HCT116 (cell line): ENCODE results near the gene BRAT1. TPM values are rescaled to one million over a fixed set of nuclear protein-coding genes. Genes with fewer than 3 reads are reported as not detected.

Source experiments
- ATAC-seq: fragments of 200-7000 bp; cut with Tn5 transposase; 2 replicates; pipeline ENCODE4 v1.9.1; 2020; ENCODE audit warnings: mild to moderate bottlenecking, moderate library complexity
- BruUV-seq: library from RNA; stranded (reverse); fragments of 400-500 nt; replicated peaks from 2 replicates; lab custom pipeline; 2021; lab: Mats Ljungman, UMichigan
- CTCF ChIA-PET: fragments of 300-600 bp; sonication (Branson Sonifier 250); formaldehyde crosslinking; loops from one replicate; lab custom pipeline; 2021; ENCODE audit warnings: antibody characterized with exemption; lab: Charles Lee
- POLR2A ChIA-PET: fragments of 300-600, 350-600 bp; sonication (Branson Sonifier 250); formaldehyde crosslinking; loops from one replicate; lab custom pipeline; 2021; ENCODE audit warnings: antibody characterized with exemption; lab: Charles Lee
- RAD21 ChIA-PET, 2 experiments: fragments of 300-600 bp; sonication (Branson Sonifier 250); formaldehyde crosslinking; loops; one replicate each; lab custom pipeline; 2023; ENCODE audit warnings: low total read pairs in 2 of 2; ENCODE audit not compliant: uncharacterized antibody in 2 of 2, unreplicated experiment in 2 of 2, low non-redundant PET in 1 of 2; lab: Charles Lee
- DNase-seq: peaks from one replicate; pipeline ENCODE4 v3.0.0-alpha.2; 2010; ENCODE audit warnings: low read depth, low spot score
- H2AFZ ChIP-seq: fragments of 200-600 bp; shearing (Covaris generic), sonication (generic); 2 replicates; pipeline ENCODE4 v1.6.1; 2017; ENCODE audit warnings: low read depth, mixed run types, mixed read lengths, antibody characterized with exemption, low read length; ENCODE audit not compliant: poor library complexity, severe bottlenecking
- H3K27ac ChIP-seq: 2 replicates; pipeline ENCODE4 v1.5.1; 2012; ENCODE audit warnings: low read depth, low read length
- H3K27me3 ChIP-seq: fragments of 200-600 bp; sonication (generic); 2 replicates; pipeline ENCODE4 v1.6.1; 2016; ENCODE audit warnings: mixed run types, low read length, mixed read lengths; ENCODE audit not compliant: insufficient read depth
- H3K36me3 ChIP-seq, 2 experiments: fragments of 200-500 bp in 1 of 2; fragments of 200-600 bp in 1 of 2; sonication (Bioruptor generic) in 1 of 2; sonication (generic) in 1 of 2; 2 replicates each; pipeline versions ENCODE4 v1.5.1 to v1.6.1; 2014 to 2016; ENCODE audit warnings: low read length in 2 of 2, inconsistent platforms in 1 of 2, mixed read lengths in 1 of 2, mixed run types in 1 of 2; ENCODE audit not compliant: insufficient read depth in 2 of 2, control insufficient read depth in 1 of 2
- H3K4me1 ChIP-seq, 2 experiments: fragments of 200-600 bp in 1 of 2; sonication (generic) in 1 of 2; 2 replicates each; pipeline versions ENCODE4 v1.5.1 to v1.6.1; 2012 to 2017; ENCODE audit warnings: low read length in 2 of 2, inconsistent platforms in 1 of 2, mild to moderate bottlenecking in 1 of 2, mixed read lengths in 1 of 2, mixed run types in 1 of 2, moderate library complexity in 1 of 2; ENCODE audit not compliant: insufficient read depth in 2 of 2, control insufficient read depth in 1 of 2
- H3K4me2 ChIP-seq: fragments of 200-600 bp; sonication (generic); 2 replicates; pipeline ENCODE4 v1.6.1; 2017; ENCODE audit warnings: mixed run types, low read length, mixed read lengths
- H3K4me3 ChIP-seq, 2 experiments: fragments of 200-600 bp in 1 of 2; sonication (generic) in 1 of 2; replicated peaks in 1 of 2; 2 replicates each; pipeline ENCODE4 v1.5.1; 2011 to 2016; ENCODE audit warnings: low read length in 2 of 2, control low read depth in 1 of 2, low read depth in 1 of 2, mild to moderate bottlenecking in 1 of 2, mixed read lengths in 1 of 2, mixed run types in 1 of 2
- H3K79me2 ChIP-seq: fragments of 200-600 bp; sonication (generic); 2 replicates; pipeline ENCODE4 v1.6.1; 2017; ENCODE audit warnings: mild to moderate bottlenecking, mixed run types, low read length, moderate library complexity, mixed read lengths; ENCODE audit not compliant: insufficient read depth
- H3K9ac ChIP-seq: fragments of 200-600 bp; sonication (generic); 2 replicates; pipeline ENCODE4 v1.6.1; 2016; ENCODE audit warnings: low read length, mixed read lengths
- H3K9me2 ChIP-seq: fragments of 200-600 bp; sonication (generic), shearing (Covaris generic); 2 replicates; pipeline ENCODE4 v1.6.1; 2017; ENCODE audit warnings: mixed run types, mild to moderate bottlenecking, moderate library complexity; ENCODE audit not compliant: insufficient read depth
- H3K9me3 ChIP-seq, 2 experiments: fragments of 200-500 bp in 1 of 2; fragments of 200-600 bp in 1 of 2; sonication (Bioruptor generic) in 1 of 2; sonication (generic) in 1 of 2; 2 replicates each; pipeline ENCODE4 v1.6.1; 2014 to 2017; ENCODE audit warnings: low read length in 2 of 2, mixed read lengths in 2 of 2, inconsistent platforms in 1 of 2, low read depth in 1 of 2, mild to moderate bottlenecking in 1 of 2, mixed run types in 1 of 2, moderate library complexity in 1 of 2; ENCODE audit not compliant: control insufficient read depth in 1 of 2, insufficient read depth in 1 of 2
- H4K20me1 ChIP-seq: fragments of 200-600 bp; sonication (generic), shearing (Covaris generic); 2 replicates; pipeline ENCODE4 v1.6.1; 2017; ENCODE audit warnings: mixed run types, mild to moderate bottlenecking, moderate library complexity; ENCODE audit not compliant: insufficient read depth
- CEBPB ChIP-seq: IDR thresholded peaks from 2 replicates; pipeline ENCODE4 v1.6.1; 2012; ENCODE audit warnings: low read depth
- EGR1 ChIP-seq: IDR thresholded peaks from 2 replicates; pipeline ENCODE4 v1.6.1; 2012; ENCODE audit warnings: low read depth
- ELF1 ChIP-seq: IDR thresholded peaks from 2 replicates; pipeline ENCODE4 v1.6.1; 2012; ENCODE audit warnings: low read depth, borderline replicate concordance
- EZH2 ChIP-seq: fragments of 200-600 bp; sonication (generic); IDR thresholded peaks from 2 replicates; pipeline ENCODE4 v1.6.1; 2017; ENCODE audit warnings: antibody characterized with exemption, mixed run types
- EZH2phosphoT487 ChIP-seq: fragments of 200-600 bp; IDR thresholded peaks from 2 replicates; pipeline ENCODE4 v1.6.1; 2018; ENCODE audit warnings: antibody characterized with exemption, borderline replicate concordance
- FOSL1 ChIP-seq: IDR thresholded peaks from 2 replicates; pipeline ENCODE4 v1.6.1; 2012; ENCODE audit warnings: low read depth
- POLR2AphosphoS5 ChIP-seq: IDR thresholded peaks from 2 replicates; pipeline ENCODE4 v1.6.1; 2011; ENCODE audit warnings: mild to moderate bottlenecking, low read depth, low read length, moderate library complexity
- REST ChIP-seq: IDR thresholded peaks from 2 replicates; pipeline ENCODE4 v1.6.1; 2012; ENCODE audit warnings: low read depth
- SIN3A ChIP-seq: IDR thresholded peaks from 2 replicates; pipeline ENCODE4 v1.6.1; 2012; ENCODE audit warnings: low read depth
- SRF ChIP-seq: IDR thresholded peaks from 2 replicates; pipeline ENCODE4 v1.6.1; 2012; ENCODE audit warnings: low read depth
- YY1 ChIP-seq: IDR thresholded peaks from 2 replicates; pipeline ENCODE4 v1.6.1; 2011; ENCODE audit warnings: low read length, low read depth, moderate library complexity, mild to moderate bottlenecking; ENCODE audit not compliant: insufficient replicate concordance; ENCODE audit errors: extremely low read depth
- ZBTB33 ChIP-seq: IDR thresholded peaks from 2 replicates; pipeline ENCODE4 v1.6.1; 2011; ENCODE audit warnings: mild to moderate bottlenecking, low read length, moderate library complexity; ENCODE audit not compliant: insufficient replicate concordance; ENCODE audit errors: extremely low read depth
- ZFX ChIP-seq: fragments of 450-650 bp; IDR thresholded peaks from 2 replicates; pipeline ENCODE4 v1.6.1; 2017
- ZNF274 ChIP-seq: fragments of 200-500 bp; sonication (Bioruptor generic); IDR thresholded peaks from 2 replicates; pipeline ENCODE4 v1.6.1; 2014; ENCODE audit warnings: mild to moderate bottlenecking, low read depth, low read length, inconsistent platforms
- intact Hi-C: fragments of 100-400 bp; cut with micrococcal nuclease; formaldehyde crosslinking; loops from 2 replicates; pipeline ENCODE4 v1.10.0; 2022
- total RNA-seq: library from RNA; stranded (reverse); gene quantifications from one replicate; pipeline ENCODE4 v1.2.1, GENCODE V29; 2021; ENCODE audit not compliant: unreplicated experiment

The BRAT1 gene
- total RNA-seq, 1 experiment from 2014 or later: 47.6 TPM

- intact Hi-C loops: no loop called here
- H4K20me1 ChIP-seq: no peaks in the 10 kb centered on the region
- RAD21 ChIA-PET: no interaction called here
- POLR2A ChIA-PET: no interaction called here
- no peak overlapping the region for H3K4me2 ChIP-seq
- no peaks in the 10 kb centered on the region for H3K9me3 ChIP-seq
- no peaks in the 10 kb centered on the region for H3K9me2 ChIP-seq
- no TSS peak for BruUV-seq
- DNase-seq (no peak), ATAC-seq (no peak)
- peaks cover 31 to 38% of the 10 kb centered on the region in 2 experiments for H3K36me3 ChIP-seq
- no peak overlapping the region for H3K27ac ChIP-seq
- CTCF ChIA-PET: no interaction called here
- no peak overlapping the region for H3K4me3 ChIP-seq
- H2AFZ ChIP-seq: no peak overlapping the region
- no peak overlapping the region for H3K9ac ChIP-seq
- TF ChIP-seq ZNF274: no peak
- TF ChIP-seq SRF: no peak
- H3K4me1 ChIP-seq: no peaks in the 10 kb centered on the region
- peaks cover 4% of the 10 kb centered on the region; the same call in 1 of the 2 replicates for H3K79me2 ChIP-seq
- no peaks in the 10 kb centered on the region for H3K27me3 ChIP-seq
Measured at GRCh38 chr7:2546776-2547586, 8.3 kb downstream of the BRAT1 start.

GRCh38 chr7:2545746-2546425 lies 9.4 kb downstream of the BRAT1 start:
- POLR2A ChIA-PET: no interaction called here
- H3K27ac ChIP-seq: no peak overlapping the region
- H3K36me3 ChIP-seq: peaks cover 31 to 33% of the 10 kb centered on the region in 2 experiments
- TF ChIP-seq REST (no peak), EGR1 (no peak), FOSL1 (no peak), POLR2AphosphoS5 (no peak), ELF1 (no peak), ZBTB33 (no peak), ZNF274 (no peak), SIN3A (no peak), CEBPB (no peak), ZFX (no peak), YY1 (no peak), EZH2 (no peak), EZH2phosphoT487 (no peak)

More at GRCh38 chr7:2545746-2546425, 9.4 kb downstream of the BRAT1 start:
- ATAC-seq: no peak
- intact Hi-C loops: no loop called here
- no peak for DNase-seq
- no peak overlapping the region for H3K9ac ChIP-seq
- BruUV-seq: no TSS peak
- ChIA-PET RAD21 (no interaction called here), CTCF (no interaction called here)
- no peaks in the 10 kb centered on the region for H3K27me3 ChIP-seq
- H3K9me2 ChIP-seq: no peaks in the 10 kb centered on the region
- H4K20me1 ChIP-seq: no peaks in the 10 kb centered on the region
- H3K79me2 ChIP-seq: no peaks in the 10 kb centered on the region
- no peaks in the 10 kb centered on the region for H3K9me3 ChIP-seq
- no peak overlapping the region for H3K4me2 ChIP-seq
- no peaks in the 10 kb centered on the region for H3K4me1 ChIP-seq
- no peak overlapping the region for H3K4me3 ChIP-seq
- no peak overlapping the region for H2AFZ ChIP-seq
